DMS114 treated with DMSO at 0.1 percent for 48 hours (cell line): ENCODE data around the gene ARHGAP22.

Experiments
- DNase-seq: peaks from one replicate; lab custom pipeline; 2025; ENCODE audit not compliant: unreplicated experiment; lab: John Stamatoyannopoulos, UW

ARHGAP22 gene

GRCh38 chr10:48535416-48536155, 69.3 kb downstream of the ARHGAP22 start:
- no peak for DNase-seq

- no peak for DNase-seq
Observed at GRCh38 chr10:48533951-48534720, 70.7 kb downstream of the ARHGAP22 start.

GRCh38 chr10:48533540-48533939, 71.3 kb downstream of the ARHGAP22 start:
- no peak for DNase-seq

GRCh38 chr10:48531486-48531885, 73.4 kb downstream of the ARHGAP22 start:
- no peak for DNase-seq

- DNase-seq = no peak
Observed at GRCh38 chr10:48529331-48529730, 75.5 kb downstream of the ARHGAP22 start.

GRCh38 chr10:48527756-48528155, 77.1 kb downstream of the ARHGAP22 start:
- no peak for DNase-seq

GRCh38 chr10:48526846-48527505, 77.9 kb downstream of the ARHGAP22 start:
- no peak for DNase-seq

- DNase-seq = no peak
Observed at GRCh38 chr10:48526011-48526821, 78.7 kb downstream of the ARHGAP22 start.

- no peak for DNase-seq
Observed at GRCh38 chr10:48525113-48525512, 79.8 kb downstream of the ARHGAP22 start.

GRCh38 chr10:48523820-48524758, 80.8 kb downstream of the ARHGAP22 start:
- peak; percentile 10 for DNase-seq

- DNase-seq = no peak
Observed at GRCh38 chr10:48523212-48523819, 81.6 kb downstream of the ARHGAP22 start.

- DNase-seq = no peak
Observed at GRCh38 chr10:48522011-48522765, 82.7 kb downstream of the ARHGAP22 start.

GRCh38 chr10:48520594-48520993, 84.3 kb downstream of the ARHGAP22 start:
- DNase-seq = no peak

GRCh38 chr10:48520184-48520506, 84.7 kb downstream of the ARHGAP22 start:
- no peak for DNase-seq

- DNase-seq = no peak
Observed at GRCh38 chr10:48519481-48520183, 85.2 kb downstream of the ARHGAP22 start.

GRCh38 chr10:48518986-48519385, 85.9 kb downstream of the ARHGAP22 start:
- no peak for DNase-seq

- DNase-seq = no peak
Observed at GRCh38 chr10:48517911-48518811, 86.7 kb downstream of the ARHGAP22 start.
